ENCODE results near the gene PALM2AKAP2.

PALM2AKAP2 gene

GRCh38 chr9:109779711-109780452, at the start of gene PALM2AKAP2:
TSS of gene PALM2AKAP2 (plus strand) at chr9:109780198. CDS start at chr9:109780489, 291 bp downstream.
- no peaks in the 10 kb centered on the region for H4K20me1 ChIP-seq (ENCODE audit: insufficient read depth, low read length, poor library complexity, severe bottlenecking)
- no peaks in the 10 kb centered on the region for H3K36me3 ChIP-seq (ENCODE audit: insufficient read depth, low read length)
- H3K9ac ChIP-seq (ENCODE audit: low read depth, low read length, poor library complexity, severe bottlenecking) = no peak within 1 kb of the TSS
- no peaks in the 10 kb centered on the region for H3K79me2 ChIP-seq (ENCODE audit: insufficient read depth, low read length)
- H3F3A ChIP-seq (ENCODE audit: low read depth) = no peaks in the 10 kb centered on the region
- no peaks in the 10 kb centered on the region for H3K9me2 ChIP-seq (replicated peaks; ENCODE audit: low read depth, low read length)
- no peak within 1 kb of the TSS for H3K4me2 ChIP-seq (ENCODE audit: low read depth, low read length, poor library complexity, severe bottlenecking)
- H3K27me3 ChIP-seq (ENCODE audit: insufficient read depth, low read length, poor library complexity, severe bottlenecking) = no peaks in the 10 kb centered on the region
- no peaks in the 10 kb centered on the region for H3K9me3 ChIP-seq (ENCODE audit: insufficient read depth, low read depth, low read length)
- H3K4me3 ChIP-seq (ENCODE audit: low read length, poor library complexity, severe bottlenecking) = no peak within 1 kb of the TSS
- TF ChIP-seq CTCF (conservative IDR thresholded peaks at IDR 0.05; ENCODE audit: low read length) (no peak), EZH2phosphoT487 (IDR thresholded peaks at IDR 0.05; ENCODE audit: borderline replicate concordance) (no peak)
- no peak within 1 kb of the TSS for H2AFZ ChIP-seq (ENCODE audit: low read length)
- no peaks in the 10 kb centered on the region for H3K4me1 ChIP-seq (ENCODE audit: insufficient read depth, low read length, poor library complexity, severe bottlenecking)

- Histone ChIP-seq H4K20me1 (ENCODE audit: insufficient read depth, low read length, poor library complexity, severe bottlenecking) (no peaks in the 10 kb centered on the region), H3F3A (ENCODE audit: low read depth) (no peaks in the 10 kb centered on the region), H3K36me3 (ENCODE audit: insufficient read depth, low read length) (no peaks in the 10 kb centered on the region), H3K27me3 (ENCODE audit: insufficient read depth, low read length, poor library complexity, severe bottlenecking) (no peaks in the 10 kb centered on the region), H3K79me2 (ENCODE audit: insufficient read depth, low read length) (no peaks in the 10 kb centered on the region), H2AFZ (ENCODE audit: low read length) (no peak overlapping the region), H3K9me2 (replicated peaks; ENCODE audit: low read depth, low read length) (no peaks in the 10 kb centered on the region), H3K9me3 (ENCODE audit: insufficient read depth, low read depth, low read length) (no peaks in the 10 kb centered on the region), H3K4me3 (ENCODE audit: low read length, poor library complexity, severe bottlenecking) (no peak overlapping the region), H3K9ac (ENCODE audit: low read depth, low read length, poor library complexity, severe bottlenecking) (no peak overlapping the region), H3K4me2 (ENCODE audit: low read depth, low read length, poor library complexity, severe bottlenecking) (no peak overlapping the region), H3K4me1 (ENCODE audit: insufficient read depth, low read length, poor library complexity, severe bottlenecking) (no peaks in the 10 kb centered on the region)
- no peak for TF ChIP-seq EZH2phosphoT487 (IDR thresholded peaks at IDR 0.05; ENCODE audit: borderline replicate concordance)
- no peak for TF ChIP-seq CTCF (conservative IDR thresholded peaks at IDR 0.05; ENCODE audit: low read length)
Observed at GRCh38 chr9:109730228-109730627, 49.8 kb upstream of the PALM2AKAP2 start.

GRCh38 chr9:109733690-109734089, 46.3 kb upstream of the PALM2AKAP2 start:
- no peak overlapping the region for H3K9ac ChIP-seq (ENCODE audit: low read depth, low read length, poor library complexity, severe bottlenecking)
- no peaks in the 10 kb centered on the region for H3F3A ChIP-seq (ENCODE audit: low read depth)
- no peaks in the 10 kb centered on the region for H3K36me3 ChIP-seq (ENCODE audit: insufficient read depth, low read length)
- no peak overlapping the region for H3K4me3 ChIP-seq (ENCODE audit: low read length, poor library complexity, severe bottlenecking)
- no peak overlapping the region for H3K4me2 ChIP-seq (ENCODE audit: low read depth, low read length, poor library complexity, severe bottlenecking)
- H3K9me2 ChIP-seq (replicated peaks; ENCODE audit: low read depth, low read length) = no peaks in the 10 kb centered on the region
- H4K20me1 ChIP-seq (ENCODE audit: insufficient read depth, low read length, poor library complexity, severe bottlenecking) = no peaks in the 10 kb centered on the region
- TF ChIP-seq CTCF (conservative IDR thresholded peaks at IDR 0.05; ENCODE audit: low read length) = no peak
- TF ChIP-seq EZH2phosphoT487 (IDR thresholded peaks at IDR 0.05; ENCODE audit: borderline replicate concordance) = no peak
- no peaks in the 10 kb centered on the region for H3K9me3 ChIP-seq (ENCODE audit: insufficient read depth, low read depth, low read length)
- H3K79me2 ChIP-seq (ENCODE audit: insufficient read depth, low read length) = no peaks in the 10 kb centered on the region
- H2AFZ ChIP-seq (ENCODE audit: low read length) = no peak overlapping the region
- no peaks in the 10 kb centered on the region for H3K27me3 ChIP-seq (ENCODE audit: insufficient read depth, low read length, poor library complexity, severe bottlenecking)
- no peaks in the 10 kb centered on the region for H3K4me1 ChIP-seq (ENCODE audit: insufficient read depth, low read length, poor library complexity, severe bottlenecking)
